Cortex of kidney (tissue), 1 donor: Measurements from ENCODE around the gene WDFY4.

ENCODE experiments used
- DNase-seq: peaks from one replicate; lab custom pipeline; 2025; lab: John Stamatoyannopoulos, UW

WDFY4 gene

GRCh38 chr10:48818861-48819520 is 134.3 kb downstream of the WDFY4 start:
- DNase-seq = no peak

DNA sequence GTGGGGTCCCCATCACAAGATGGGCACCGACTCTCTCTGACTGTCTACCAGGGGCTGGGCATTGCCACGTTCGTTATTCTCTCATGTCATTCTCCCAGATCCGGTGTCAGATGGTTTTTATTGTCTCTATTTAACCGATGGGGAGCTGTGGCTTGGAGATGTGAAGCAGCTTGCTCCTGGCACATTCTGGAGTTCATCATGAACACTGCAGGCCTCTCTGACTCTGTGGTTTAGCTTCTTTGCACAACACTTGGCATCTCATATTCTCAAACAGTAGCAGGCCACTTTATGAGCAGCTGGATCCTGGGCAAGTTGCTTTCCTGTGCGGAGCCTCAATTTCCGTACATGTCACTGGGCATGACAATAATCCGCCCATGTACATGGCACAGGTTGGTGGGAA is 135.1 kb downstream of the WDFY4 start:
- DNase-seq = no peak

DNA sequence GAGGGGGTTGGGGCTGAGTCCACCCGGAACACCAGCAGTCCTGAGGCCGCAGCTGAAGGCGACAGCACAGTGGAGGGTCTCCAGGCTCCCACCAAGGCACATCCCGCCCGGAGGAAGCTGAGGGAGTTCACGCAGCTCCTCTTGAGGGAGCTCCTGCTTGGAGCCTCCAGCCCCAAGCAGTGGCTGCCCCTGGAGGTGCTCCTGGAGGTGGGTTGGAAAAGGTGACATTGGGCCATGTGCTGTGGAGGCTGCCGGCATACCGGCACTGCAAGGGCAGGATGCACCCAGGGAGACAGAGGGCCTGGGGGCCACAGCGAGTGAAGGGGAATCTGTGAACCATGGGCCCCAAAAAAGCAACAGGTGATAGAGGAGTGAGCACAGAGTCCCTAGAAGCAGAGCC is 135.6 kb downstream of the WDFY4 start:
- DNase-seq = no peak

- no peak for DNase-seq
These were observed 136.0 kb downstream of the WDFY4 start for GRCh38 chr10:48820699-48821098.

GRCh38 chr10:48821111-48821510 is 136.4 kb downstream of the WDFY4 start:
- no peak for DNase-seq

DNA sequence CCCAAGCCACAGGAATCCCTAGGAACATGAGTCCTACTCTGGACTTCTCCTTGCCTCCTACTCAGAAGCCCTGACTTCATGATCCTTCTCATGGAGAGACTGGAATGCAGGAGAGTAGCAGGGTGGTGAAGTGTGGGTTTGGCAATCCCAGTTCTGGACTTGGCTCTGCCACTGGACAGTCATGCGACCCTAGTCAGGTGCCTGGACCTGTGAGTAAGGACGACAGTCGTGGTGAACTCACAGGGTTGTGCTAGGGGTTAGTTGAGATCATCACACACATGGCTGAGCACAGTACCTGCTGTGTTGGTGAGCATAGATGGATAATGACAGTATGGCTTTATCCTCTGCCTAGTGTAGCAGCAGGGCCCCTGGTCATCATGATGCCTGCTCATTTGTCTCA is 137.0 kb downstream of the WDFY4 start:
- DNase-seq = no peak

GRCh38 chr10:48833674-48834073 is 149.0 kb downstream of the WDFY4 start:
- DNase-seq = no peak

GRCh38 chr10:48834189-48834965 is 149.7 kb downstream of the WDFY4 start:
- no peak for DNase-seq

DNA sequence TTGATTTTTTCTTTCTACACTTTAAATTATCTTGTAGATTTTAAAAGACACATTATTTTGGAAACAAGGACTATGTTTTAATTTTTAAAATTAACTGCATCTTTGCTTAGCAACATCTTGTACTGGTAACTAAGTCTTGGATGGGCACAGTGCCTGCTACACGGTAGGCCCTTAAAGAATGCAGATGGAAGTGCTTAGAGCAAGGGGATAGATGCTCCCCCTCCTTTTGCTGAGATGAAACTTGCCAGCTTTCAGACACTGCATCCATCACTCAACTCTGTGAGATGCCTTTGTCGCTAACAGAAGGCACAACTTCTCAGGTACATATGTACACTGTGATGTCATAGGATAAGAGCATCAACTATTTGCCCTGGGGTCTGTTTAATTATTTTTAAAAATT is 151.1 kb downstream of the WDFY4 start:
- no peak for DNase-seq

GRCh38 chr10:48836605-48837004 is 151.9 kb downstream of the WDFY4 start:
- no peak for DNase-seq

GRCh38 chr10:48838834-48839233 is 154.2 kb downstream of the WDFY4 start:
- no peak for DNase-seq

GRCh38 chr10:48839809-48840679 is 155.4 kb downstream of the WDFY4 start:
- no peak for DNase-seq

DNA sequence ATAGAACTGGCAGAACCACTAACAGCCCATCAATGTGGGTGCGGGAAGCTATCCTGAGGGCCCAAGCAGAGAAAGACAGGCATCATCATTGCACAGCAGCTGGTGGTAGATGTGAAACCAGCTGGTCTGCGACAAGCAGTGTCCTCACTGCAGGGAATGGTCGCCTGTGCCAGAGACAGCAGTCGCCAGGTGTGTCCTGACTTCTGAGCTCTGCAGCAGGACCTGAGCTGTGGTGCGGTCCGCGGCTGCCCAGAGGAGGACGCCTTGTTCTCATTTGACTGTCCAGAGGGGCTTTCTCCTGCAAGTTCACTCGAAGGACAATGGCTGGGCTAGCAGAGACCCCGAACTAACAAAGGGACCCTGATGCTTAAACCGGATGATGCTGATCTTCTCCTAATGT is 157.6 kb downstream of the WDFY4 start:
- no peak for DNase-seq

- no peak for DNase-seq
These were observed 158.5 kb downstream of the WDFY4 start for GRCh38 chr10:48843198-48843597.

DNA sequence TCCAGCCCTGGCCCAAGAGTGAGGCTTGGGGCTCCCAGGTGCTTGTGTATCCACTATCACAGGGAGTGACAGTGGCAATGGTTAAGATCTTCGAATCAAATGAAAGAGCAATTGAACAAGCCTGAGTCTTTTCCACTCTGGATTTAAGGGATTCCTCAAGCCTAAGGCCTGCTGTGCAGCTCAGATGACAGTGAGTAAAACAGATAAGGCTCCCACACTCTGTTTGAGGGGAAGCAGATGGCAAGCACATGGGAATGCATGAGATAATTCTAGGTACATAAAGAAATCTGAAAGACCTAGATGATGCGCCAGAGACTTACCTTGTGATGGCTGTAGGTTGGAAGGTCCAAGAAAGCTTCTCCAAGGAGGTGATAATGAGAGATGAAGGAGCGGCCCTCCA is 159.9 kb downstream of the WDFY4 start:
- DNase-seq = no peak

DNA sequence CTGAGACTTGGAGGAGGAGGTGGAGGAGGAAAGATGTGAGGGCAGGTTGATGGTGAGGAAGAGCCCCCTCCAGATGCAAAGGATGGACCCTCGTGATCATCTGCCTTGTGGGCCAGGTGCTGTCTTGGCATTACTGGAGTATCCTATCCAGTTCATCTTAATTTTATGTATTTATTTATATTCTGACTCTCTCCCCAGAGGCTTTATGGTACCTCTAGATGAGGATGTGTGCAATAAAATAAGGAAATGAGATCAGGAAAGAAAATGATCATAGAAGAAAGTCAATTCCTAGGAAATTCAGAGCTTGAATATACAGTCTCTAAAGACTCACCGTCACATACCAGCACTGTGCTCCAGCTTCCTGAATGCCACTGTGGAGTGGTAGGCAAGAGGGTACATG is 160.8 kb downstream of the WDFY4 start:
- DNase-seq = no peak

- DNase-seq = no peak
These were observed 163.0 kb downstream of the WDFY4 start for GRCh38 chr10:48847691-48848090.

DNA sequence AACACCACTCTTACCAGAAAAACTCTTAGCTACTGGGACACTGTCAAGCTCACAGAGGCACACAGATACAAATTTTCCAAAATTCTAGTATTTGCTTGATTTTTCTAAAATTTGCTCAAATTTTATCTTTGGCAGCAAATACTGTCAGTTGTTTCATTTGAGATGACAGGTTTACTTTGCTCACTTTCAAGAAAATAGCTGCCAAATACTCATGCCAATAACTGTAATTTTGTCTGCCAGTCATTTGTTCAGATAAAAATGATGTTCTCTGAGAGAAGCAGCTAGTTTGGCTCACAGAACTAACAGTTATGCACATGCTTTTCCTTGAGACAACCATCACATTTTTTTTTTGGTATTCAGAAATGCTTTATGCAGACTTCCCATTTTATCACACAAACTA is 172.2 kb downstream of the WDFY4 start:
- DNase-seq = no peak

- DNase-seq = no peak
These were observed 187.6 kb downstream of the WDFY4 start for GRCh38 chr10:48872234-48872633.

- no peak for DNase-seq
These were observed 193.4 kb downstream of the WDFY4 start for GRCh38 chr10:48878091-48878490.

GRCh38 chr10:48879451-48879850 is 194.8 kb downstream of the WDFY4 start:
- no peak for DNase-seq

DNA sequence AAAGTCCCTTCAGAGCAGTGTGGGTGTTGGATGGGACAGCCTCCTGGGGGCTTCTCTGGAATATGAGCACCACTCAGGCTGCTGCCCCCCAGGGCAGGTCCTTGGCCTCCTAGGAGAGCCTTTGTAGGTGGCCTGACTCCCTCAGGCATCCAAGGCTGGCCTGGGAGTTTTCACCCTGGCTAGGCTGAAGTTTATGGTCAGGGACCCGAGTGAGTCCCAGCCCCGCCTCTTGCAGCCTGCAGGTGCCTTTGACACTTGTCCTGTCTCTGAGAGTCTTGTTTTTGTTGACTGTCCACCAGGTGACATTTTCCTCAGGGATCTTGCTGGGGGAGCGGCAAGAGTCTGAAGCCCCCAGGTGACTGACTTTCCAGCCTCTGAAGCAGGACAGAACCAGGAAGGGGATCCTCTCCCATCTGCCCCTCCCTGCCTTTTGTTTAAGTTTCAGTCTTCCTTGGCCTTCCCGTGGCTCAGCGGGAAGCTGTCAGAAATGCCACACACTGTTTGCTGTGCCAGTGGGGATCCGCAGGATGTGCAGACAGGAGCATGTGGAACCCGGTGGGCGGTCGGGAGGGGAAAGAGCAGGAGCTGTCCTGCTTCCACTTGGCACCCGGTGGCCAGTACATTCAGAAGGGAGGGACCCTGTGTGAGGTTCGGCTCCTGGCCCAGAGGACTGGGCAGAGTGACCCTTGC is 195.5 kb downstream of the WDFY4 start:
- DNase-seq = no peak
